ENCODE results near the gene FZD2. TPM values are rescaled to one million over a fixed set of nuclear protein-coding genes. Genes with fewer than 3 reads are reported as not detected.

The FZD2 gene
- total and polyA plus RNA-seq, 4 donors, result 3.9 to 22.1 (median 8.6) TPM

GRCh38 chr17:44556166-44556831 is 985 bp upstream of the FZD2 start:
- peak; percentile 78 for ATAC-seq (ENCODE audit: low FRiP score)
- no peaks in the 10 kb centered on the region for H3K36me3 ChIP-seq (ENCODE audit: control insufficient read depth in 1 of 2, insufficient read depth in 2 of 2, low read length in 1 of 2)
- H3K27ac ChIP-seq (ENCODE audit: low read depth in 1 of 2, low read length in 2 of 2), result peak overlapping the region in 1 of 2 donors; percentile 48
- intact Hi-C loops (cut with DNase I), result loop anchor here in 1 of 2 donors (5.0 kb wide), 1 partner anchor 41 kb away; no protein-coding TSS in a partner anchor
- H3K4me1 ChIP-seq (ENCODE audit: control insufficient read depth in 1 of 2, insufficient read depth in 2 of 2, low read length in 2 of 2), result no peaks in the 10 kb centered on the region
- H3K9me3 ChIP-seq (ENCODE audit: control insufficient read depth, low read length), result no peaks in the 10 kb centered on the region
- H3K27me3 ChIP-seq (ENCODE audit: control insufficient read depth in 1 of 2, insufficient read depth in 2 of 2, low read length in 1 of 2), result no peaks in the 10 kb centered on the region
- peak in 1 of 2 donors; percentile 57 for DNase-seq
- peak overlapping the region; percentile 67 to 76 for H3K4me3 ChIP-seq (ENCODE audit: low read length in 2 of 2)
- WGBS, 2 donors, result 0 to 1% methylated on average over 28 of the region's 28 CpGs

DNA sequence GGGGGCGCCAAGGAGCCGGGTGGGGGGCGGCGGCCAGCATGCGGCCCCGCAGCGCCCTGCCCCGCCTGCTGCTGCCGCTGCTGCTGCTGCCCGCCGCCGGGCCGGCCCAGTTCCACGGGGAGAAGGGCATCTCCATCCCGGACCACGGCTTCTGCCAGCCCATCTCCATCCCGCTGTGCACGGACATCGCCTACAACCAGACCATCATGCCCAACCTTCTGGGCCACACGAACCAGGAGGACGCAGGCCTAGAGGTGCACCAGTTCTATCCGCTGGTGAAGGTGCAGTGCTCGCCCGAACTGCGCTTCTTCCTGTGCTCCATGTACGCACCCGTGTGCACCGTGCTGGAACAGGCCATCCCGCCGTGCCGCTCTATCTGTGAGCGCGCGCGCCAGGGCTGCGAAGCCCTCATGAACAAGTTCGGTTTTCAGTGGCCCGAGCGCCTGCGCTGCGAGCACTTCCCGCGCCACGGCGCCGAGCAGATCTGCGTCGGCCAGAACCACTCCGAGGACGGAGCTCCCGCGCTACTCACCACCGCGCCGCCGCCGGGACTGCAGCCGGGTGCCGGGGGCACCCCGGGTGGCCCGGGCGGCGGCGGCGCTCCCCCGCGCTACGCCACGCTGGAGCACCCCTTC is 484 bp downstream of the FZD2 start:
- H3K27me3 ChIP-seq (ENCODE audit: control insufficient read depth in 1 of 2, insufficient read depth in 2 of 2, low read length in 1 of 2), result no peaks in the 10 kb centered on the region

DNA sequence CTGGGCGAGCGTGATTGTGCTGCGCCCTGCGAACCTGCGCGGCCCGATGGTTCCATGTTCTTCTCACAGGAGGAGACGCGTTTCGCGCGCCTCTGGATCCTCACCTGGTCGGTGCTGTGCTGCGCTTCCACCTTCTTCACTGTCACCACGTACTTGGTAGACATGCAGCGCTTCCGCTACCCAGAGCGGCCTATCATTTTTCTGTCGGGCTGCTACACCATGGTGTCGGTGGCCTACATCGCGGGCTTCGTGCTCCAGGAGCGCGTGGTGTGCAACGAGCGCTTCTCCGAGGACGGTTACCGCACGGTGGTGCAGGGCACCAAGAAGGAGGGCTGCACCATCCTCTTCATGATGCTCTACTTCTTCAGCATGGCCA is 1.0 kb downstream of the FZD2 start:
- ATAC-seq (ENCODE audit: low FRiP score) (no peak), DNase-seq (no peak)
- Histone ChIP-seq H3K4me3 (ENCODE audit: low read length in 2 of 2) (peak overlapping the region in 1 of 2 donors; percentile 67), H3K36me3 (ENCODE audit: control insufficient read depth in 1 of 2, insufficient read depth in 2 of 2, low read length in 1 of 2) (no peaks in the 10 kb centered on the region), H3K9me3 (ENCODE audit: control insufficient read depth, low read length) (no peaks in the 10 kb centered on the region), H3K27me3 (ENCODE audit: control insufficient read depth in 1 of 2, insufficient read depth in 2 of 2, low read length in 1 of 2) (no peaks in the 10 kb centered on the region), H3K4me1 (ENCODE audit: control insufficient read depth in 1 of 2, insufficient read depth in 2 of 2, low read length in 2 of 2) (no peaks in the 10 kb centered on the region), H3K27ac (ENCODE audit: low read depth in 1 of 2, low read length in 2 of 2) (peak overlapping the region in 1 of 2 donors; percentile 4)
- 14 to 18% methylated on average over 31 of the region's 31 CpGs for WGBS, 2 donors
- intact Hi-C loops (cut with DNase I), result loop anchor here (2.0 to 5.0 kb wide), 2 partner anchors 26 to 39 kb away; no protein-coding TSS in a partner anchor

More for the DNA sequence above, 484 bp downstream of the FZD2 start:
- ATAC-seq (ENCODE audit: low FRiP score), result peak; percentile 39
- peak; percentile 74 to 86 for DNase-seq
- Histone ChIP-seq H3K27ac (ENCODE audit: low read depth in 1 of 2, low read length in 2 of 2) (peak overlapping the region in 1 of 2 donors; percentile 23), H3K4me1 (ENCODE audit: control insufficient read depth in 1 of 2, insufficient read depth in 2 of 2, low read length in 2 of 2) (no peaks in the 10 kb centered on the region), H3K9me3 (ENCODE audit: control insufficient read depth, low read length) (no peaks in the 10 kb centered on the region), H3K36me3 (ENCODE audit: control insufficient read depth in 1 of 2, insufficient read depth in 2 of 2, low read length in 1 of 2) (no peaks in the 10 kb centered on the region), H3K4me3 (ENCODE audit: low read length in 2 of 2) (peak overlapping the region; percentile 67 to 76)
- intact Hi-C loops (cut with DNase I), result loop anchor here (2.0 to 5.0 kb wide), 2 partner anchors 27 to 40 kb away; no protein-coding TSS in a partner anchor
- 0 to 1% methylated on average over 34 to 69 of the region's 69 CpGs for WGBS, 2 donors

DNA sequence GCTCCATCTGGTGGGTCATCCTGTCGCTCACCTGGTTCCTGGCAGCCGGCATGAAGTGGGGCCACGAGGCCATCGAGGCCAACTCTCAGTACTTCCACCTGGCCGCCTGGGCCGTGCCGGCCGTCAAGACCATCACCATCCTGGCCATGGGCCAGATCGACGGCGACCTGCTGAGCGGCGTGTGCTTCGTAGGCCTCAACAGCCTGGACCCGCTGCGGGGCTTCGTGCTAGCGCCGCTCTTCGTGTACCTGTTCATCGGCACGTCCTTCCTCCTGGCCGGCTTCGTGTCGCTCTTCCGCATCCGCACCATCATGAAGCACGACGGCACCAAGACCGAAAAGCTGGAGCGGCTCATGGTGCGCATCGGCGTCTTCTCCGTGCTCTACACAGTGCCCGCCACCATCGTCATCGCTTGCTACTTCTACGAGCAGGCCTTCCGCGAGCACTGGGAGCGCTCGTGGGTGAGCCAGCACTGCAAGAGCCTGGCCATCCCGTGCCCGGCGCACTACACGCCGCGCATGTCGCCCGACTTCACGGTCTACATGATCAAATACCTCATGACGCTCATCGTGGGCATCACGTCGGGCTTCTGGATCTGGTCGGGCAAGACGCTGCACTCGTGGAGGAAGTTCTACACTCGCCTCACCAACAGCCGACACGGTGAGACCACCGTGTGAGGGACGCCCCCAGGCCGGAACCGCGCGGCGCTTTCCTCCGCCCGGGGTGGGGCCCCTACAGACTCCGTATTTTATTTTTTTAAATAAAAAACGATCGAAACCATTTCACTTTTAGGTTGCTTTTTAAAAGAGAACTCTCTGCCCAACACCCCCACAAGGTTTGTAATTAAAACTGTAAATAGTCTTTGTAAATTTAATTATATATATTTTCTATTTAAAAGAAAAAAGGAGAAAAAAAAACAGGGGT is 1.7 kb downstream of the FZD2 start:
- intact Hi-C loops (cut with DNase I), result loop anchor here (2.0 to 5.0 kb wide), 2 partner anchors 26 to 38 kb away; no protein-coding TSS in a partner anchor
- Histone ChIP-seq H3K4me1 (ENCODE audit: control insufficient read depth in 1 of 2, insufficient read depth in 2 of 2, low read length in 2 of 2) (no peaks in the 10 kb centered on the region), H3K27me3 (ENCODE audit: control insufficient read depth in 1 of 2, insufficient read depth in 2 of 2, low read length in 1 of 2) (no peaks in the 10 kb centered on the region), H3K36me3 (ENCODE audit: control insufficient read depth in 1 of 2, insufficient read depth in 2 of 2, low read length in 1 of 2) (no peaks in the 10 kb centered on the region), H3K4me3 (ENCODE audit: low read length in 2 of 2) (no peak overlapping the region), H3K9me3 (ENCODE audit: control insufficient read depth, low read length) (no peaks in the 10 kb centered on the region), H3K27ac (ENCODE audit: low read depth in 1 of 2, low read length in 2 of 2) (peak overlapping the region in 1 of 2 donors; percentile 1)
- WGBS, 2 donors, result 10% methylated on average over 74 of the region's 74 CpGs
- DNase-seq (peak; percentile 64 to 78), ATAC-seq (ENCODE audit: low FRiP score) (peak; percentile 2)

DNA sequence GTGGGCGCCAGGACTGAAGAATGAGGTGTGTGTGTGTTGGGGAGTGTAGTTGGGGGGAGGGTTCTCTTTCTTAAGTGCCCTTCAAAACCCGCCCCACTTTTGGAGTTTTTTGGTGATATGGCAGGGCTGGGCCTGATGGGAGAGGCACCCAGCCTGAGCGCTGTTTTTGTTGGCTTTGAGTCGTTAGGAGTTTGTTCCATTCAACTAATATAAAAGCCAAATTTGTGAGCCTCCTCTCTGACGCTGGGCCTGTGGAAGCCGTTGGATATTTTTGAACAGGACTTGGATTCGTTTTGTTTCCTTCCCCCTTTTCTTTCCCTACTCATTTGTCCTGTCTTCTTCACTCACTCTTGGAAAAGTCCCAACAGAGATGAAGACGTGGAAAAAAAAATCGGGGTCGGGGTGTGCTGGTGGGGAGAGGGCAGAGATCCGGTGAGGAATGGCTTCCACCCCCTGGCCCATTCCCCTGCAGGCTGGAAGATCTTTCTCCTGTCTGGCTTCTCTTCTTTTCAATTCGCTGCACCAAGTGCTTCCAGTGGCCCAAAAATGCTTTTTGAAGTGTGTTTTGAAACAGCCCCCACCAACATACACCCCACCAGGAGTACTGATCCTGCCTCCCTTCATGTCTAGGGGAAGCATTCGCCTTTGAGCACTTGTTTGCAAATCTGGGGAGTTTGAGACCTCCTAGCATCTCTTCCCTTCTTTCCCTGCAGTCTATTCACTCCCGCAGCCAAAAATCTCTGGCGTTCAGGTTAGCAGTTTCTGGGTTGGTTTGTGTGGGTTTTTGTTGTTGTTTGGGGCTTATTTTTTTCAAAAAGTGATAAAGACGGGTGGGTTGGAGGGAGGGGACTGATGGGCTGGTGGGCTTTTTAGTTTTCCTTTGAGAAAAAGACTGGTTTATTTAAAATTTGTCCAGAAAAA is 2.6 kb downstream of the FZD2 start:
- intact Hi-C loops (cut with DNase I), result loop anchor here (2.0 to 5.0 kb wide), 3 partner anchors 25 to 37 kb away; no protein-coding TSS in a partner anchor
- ATAC-seq (ENCODE audit: low FRiP score) (peak; percentile 40), DNase-seq (peak in 1 of 2 donors; percentile 72)
- H3K27ac ChIP-seq (ENCODE audit: low read depth in 1 of 2, low read length in 2 of 2), result peak overlapping the region; percentile 61 to 69
- no peaks in the 10 kb centered on the region for H3K4me1 ChIP-seq (ENCODE audit: control insufficient read depth in 1 of 2, insufficient read depth in 2 of 2, low read length in 2 of 2)
- H3K9me3 ChIP-seq (ENCODE audit: control insufficient read depth, low read length), result no peaks in the 10 kb centered on the region
- WGBS, 2 donors, result 2 to 8% methylated on average over 16 of the region's 16 CpGs
- no peaks in the 10 kb centered on the region for H3K36me3 ChIP-seq (ENCODE audit: control insufficient read depth in 1 of 2, insufficient read depth in 2 of 2, low read length in 1 of 2)
- no peaks in the 10 kb centered on the region for H3K27me3 ChIP-seq (ENCODE audit: control insufficient read depth in 1 of 2, insufficient read depth in 2 of 2, low read length in 1 of 2)
- H3K4me3 ChIP-seq (ENCODE audit: low read length in 2 of 2), result peak overlapping the region in 1 of 2 donors; percentile 40

GRCh38 chr17:44561237-44561623 is 3.9 kb downstream of the FZD2 start:
- H3K27me3 ChIP-seq (ENCODE audit: control insufficient read depth in 1 of 2, insufficient read depth in 2 of 2, low read length in 1 of 2), result no peaks in the 10 kb centered on the region

GRCh38 chr17:44564429-44564828 is 7.1 kb downstream of the FZD2 start:
- intact Hi-C loops (cut with DNase I), result no loop called here
- 73 to 74% methylated on average over 7 of the region's 7 CpGs for WGBS, 2 donors
- Histone ChIP-seq H3K4me1 (ENCODE audit: control insufficient read depth in 1 of 2, insufficient read depth in 2 of 2, low read length in 2 of 2) (no peaks in the 10 kb centered on the region), H3K36me3 (ENCODE audit: control insufficient read depth in 1 of 2, insufficient read depth in 2 of 2, low read length in 1 of 2) (no peaks in the 10 kb centered on the region), H3K9me3 (ENCODE audit: control insufficient read depth, low read length) (peaks cover 3% of the 10 kb centered on the region), H3K27ac (ENCODE audit: low read depth in 1 of 2, low read length in 2 of 2) (no peak overlapping the region), H3K4me3 (ENCODE audit: low read length in 2 of 2) (no peak overlapping the region), H3K27me3 (ENCODE audit: control insufficient read depth in 1 of 2, insufficient read depth in 2 of 2, low read length in 1 of 2) (no peaks in the 10 kb centered on the region)
- DNase-seq (no peak), ATAC-seq (ENCODE audit: low FRiP score) (no peak)

More at GRCh38 chr17:44561237-44561623, 3.9 kb downstream of the FZD2 start:
- intact Hi-C loops (cut with DNase I), result loop anchor here in 1 of 2 donors (2.0 kb wide), 1 partner anchor 28 kb away; no protein-coding TSS in a partner anchor
- H3K4me1 ChIP-seq (ENCODE audit: control insufficient read depth in 1 of 2, insufficient read depth in 2 of 2, low read length in 2 of 2), result no peaks in the 10 kb centered on the region
- H3K36me3 ChIP-seq (ENCODE audit: control insufficient read depth in 1 of 2, insufficient read depth in 2 of 2, low read length in 1 of 2), result no peaks in the 10 kb centered on the region
- no peak overlapping the region for H3K4me3 ChIP-seq (ENCODE audit: low read length in 2 of 2)
- WGBS, 2 donors, result 41 to 49% methylated on average over 3 of the region's 3 CpGs
- no peak for DNase-seq
- peaks cover 3% of the 10 kb centered on the region for H3K9me3 ChIP-seq (ENCODE audit: control insufficient read depth, low read length)
- no peak overlapping the region for H3K27ac ChIP-seq (ENCODE audit: low read depth in 1 of 2, low read length in 2 of 2)
- ATAC-seq (ENCODE audit: low FRiP score), result no peak

Measured in aorta (tissue), 5 donors.